ENCODE data around the gene UBE2S. TPM values are rescaled to one million over a fixed set of nuclear protein-coding genes. Genes with fewer than 3 reads are reported as not detected.
"Not testable (repeated sequence)": the region's sequence is repeated elsewhere in the genome, so short reads cannot be mapped to it uniquely, and the experiment has no call there.

Gene UBE2S
- total and polyA plus RNA-seq, 9 donors: 31.4 to 70.1 (median 58.7) TPM

GRCh38 chr19:55451163-55451964 is 43.8 kb upstream of the UBE2S start:
- H3K27me3 ChIP-seq (ENCODE audit: control insufficient read depth, insufficient read depth, low read length): peaks cover 60% of the 10 kb centered on the region
- H3K27ac ChIP-seq (ENCODE audit: low read length): no peak overlapping the region
- 0% methylated on average over 67 of the region's 80 CpGs for WGBS (ENCODE audit: insufficient coverage)
- peaks cover 17% of the 10 kb centered on the region for H3K4me1 ChIP-seq (ENCODE audit: control insufficient read depth, insufficient read depth, low read length)
- no peak for DNase-seq
- H3K36me3 ChIP-seq (ENCODE audit: control insufficient read depth, insufficient read depth, low read length): peaks cover 14% of the 10 kb centered on the region
- H3K9me3 ChIP-seq (replicated peaks; ENCODE audit: control insufficient read depth, low read depth, low read length): no peaks in the 10 kb centered on the region
- no peak overlapping the region for H3K4me3 ChIP-seq (ENCODE audit: low read length)

DNA sequence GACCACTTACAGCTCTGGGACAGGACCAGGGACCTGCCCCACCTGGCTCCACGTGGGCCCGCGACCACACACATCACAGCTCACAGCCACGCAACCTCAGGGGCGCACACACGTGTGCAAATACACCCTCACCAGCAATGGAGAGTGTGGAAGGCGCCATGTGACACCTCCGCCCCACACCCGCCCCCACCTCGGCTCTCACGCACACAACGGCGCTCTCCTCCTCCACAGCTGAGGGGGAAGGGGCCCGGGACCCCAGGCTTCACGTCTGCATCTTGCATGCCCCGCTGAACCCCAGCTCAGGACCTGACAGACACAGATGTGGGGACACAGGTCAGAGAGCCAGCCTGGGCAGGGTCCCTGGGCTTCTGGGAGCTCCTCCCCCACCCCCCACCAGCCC is 41.9 kb upstream of the UBE2S start:
- Histone ChIP-seq H3K4me1 (ENCODE audit: control insufficient read depth, insufficient read depth, low read length) (peaks cover 17% of the 10 kb centered on the region), H3K27me3 (ENCODE audit: control insufficient read depth, insufficient read depth, low read length) (peaks cover 74% of the 10 kb centered on the region), H3K9me3 (replicated peaks; ENCODE audit: control insufficient read depth, low read depth, low read length) (no peaks in the 10 kb centered on the region), H3K36me3 (ENCODE audit: control insufficient read depth, insufficient read depth, low read length) (peaks cover 2% of the 10 kb centered on the region), H3K4me3 (ENCODE audit: low read length) (no peak overlapping the region), H3K27ac (ENCODE audit: low read length) (no peak overlapping the region)
- WGBS (ENCODE audit: insufficient coverage): 28% methylated on average over 15 of the region's 16 CpGs
- no peak for DNase-seq

DNA sequence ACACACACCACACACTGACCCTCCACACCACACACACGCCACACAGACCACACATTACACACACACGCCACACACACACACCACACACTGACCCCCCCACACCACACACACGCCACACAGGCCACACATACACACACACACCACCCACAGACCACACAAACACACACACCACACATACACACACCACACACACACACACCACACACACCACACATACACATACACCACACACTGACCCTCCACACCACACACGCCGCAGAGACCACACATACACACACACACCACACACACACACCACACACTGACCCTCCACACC is 40.5 kb upstream of the UBE2S start:
- not testable (repeated sequence) for DNase-seq; H3K27ac ChIP-seq (ENCODE audit: low read length); H3K36me3 ChIP-seq (ENCODE audit: control insufficient read depth, insufficient read depth, low read length); H3K9me3 ChIP-seq (replicated peaks; ENCODE audit: control insufficient read depth, low read depth, low read length); H3K4me3 ChIP-seq (ENCODE audit: low read length)
- H3K27me3 ChIP-seq (ENCODE audit: control insufficient read depth, insufficient read depth, low read length): peaks cover 87% of the 10 kb centered on the region
- WGBS (ENCODE audit: insufficient coverage): 79% methylated on average over 4 of the region's 5 CpGs
- peaks cover 17% of the 10 kb centered on the region for H3K4me1 ChIP-seq (ENCODE audit: control insufficient read depth, insufficient read depth, low read length)

- Histone ChIP-seq H3K4me1 (ENCODE audit: control insufficient read depth, insufficient read depth, low read length) (peaks cover 12% of the 10 kb centered on the region), H3K4me3 (ENCODE audit: low read length) (no peak overlapping the region), H3K9me3 (replicated peaks; ENCODE audit: control insufficient read depth, low read depth, low read length) (no peaks in the 10 kb centered on the region), H3K36me3 (ENCODE audit: control insufficient read depth, insufficient read depth, low read length) (no peaks in the 10 kb centered on the region), H3K27ac (ENCODE audit: low read length) (no peak overlapping the region), H3K27me3 (ENCODE audit: control insufficient read depth, insufficient read depth, low read length) (peaks cover 87% of the 10 kb centered on the region)
- no peak for DNase-seq
- 30% methylated on average over 13 of the region's 16 CpGs for WGBS (ENCODE audit: insufficient coverage)
These were observed 40.0 kb upstream of the UBE2S start for GRCh38 chr19:55447421-55448174.

DNA sequence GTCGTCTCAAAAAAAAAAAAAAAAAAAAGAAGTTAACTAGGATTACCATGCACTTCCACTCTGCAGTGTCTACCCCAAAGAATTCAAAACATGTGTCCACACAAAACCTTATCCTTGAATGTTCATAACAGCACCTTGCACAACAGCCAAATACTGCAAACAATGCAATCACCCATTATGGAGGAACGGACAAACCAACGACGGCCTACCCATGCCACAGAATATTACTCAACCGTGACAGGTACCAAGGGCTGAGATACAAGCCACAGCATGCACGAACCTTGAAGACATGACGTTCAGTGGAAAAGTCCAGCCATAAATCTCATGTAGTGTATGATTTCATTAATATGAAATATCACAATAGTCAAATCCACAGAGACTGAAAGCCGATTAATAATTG is 38.5 kb upstream of the UBE2S start:
- no peaks in the 10 kb centered on the region for H3K4me1 ChIP-seq (ENCODE audit: control insufficient read depth, insufficient read depth, low read length)
- no peak for DNase-seq
- H3K9me3 ChIP-seq (replicated peaks; ENCODE audit: control insufficient read depth, low read depth, low read length): no peaks in the 10 kb centered on the region
- no peaks in the 10 kb centered on the region for H3K36me3 ChIP-seq (ENCODE audit: control insufficient read depth, insufficient read depth, low read length)
- H3K27me3 ChIP-seq (ENCODE audit: control insufficient read depth, insufficient read depth, low read length): peaks cover 85% of the 10 kb centered on the region
- no peak overlapping the region for H3K4me3 ChIP-seq (ENCODE audit: low read length)
- WGBS (ENCODE audit: insufficient coverage): 81% methylated on average over 3 of the region's 8 CpGs
- H3K27ac ChIP-seq (ENCODE audit: low read length): no peak overlapping the region

DNA sequence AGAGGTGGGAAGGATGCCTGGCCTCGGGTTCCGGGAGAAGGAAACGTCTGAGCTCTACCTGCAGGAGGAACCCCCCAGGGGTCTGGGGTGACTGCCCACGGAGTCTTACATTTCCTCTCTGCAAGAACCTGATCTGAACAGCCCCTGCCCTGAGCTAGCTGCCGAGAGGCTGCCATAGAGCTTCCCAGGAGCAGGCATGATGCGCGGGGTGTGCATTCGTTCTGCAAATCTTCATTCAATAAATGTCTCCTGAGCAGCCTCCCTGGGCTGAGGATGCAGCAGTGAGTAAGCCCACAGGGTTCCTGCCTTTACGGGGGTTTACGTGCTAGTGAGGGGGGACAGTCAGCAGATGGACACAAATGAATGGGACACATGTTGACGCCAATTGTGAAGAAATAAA is 37.1 kb upstream of the UBE2S start:
- Histone ChIP-seq H3K27ac (ENCODE audit: low read length) (no peak overlapping the region), H3K4me1 (ENCODE audit: control insufficient read depth, insufficient read depth, low read length) (peaks cover 8% of the 10 kb centered on the region), H3K27me3 (ENCODE audit: control insufficient read depth, insufficient read depth, low read length) (peaks cover 86% of the 10 kb centered on the region), H3K9me3 (replicated peaks; ENCODE audit: control insufficient read depth, low read depth, low read length) (no peaks in the 10 kb centered on the region), H3K36me3 (ENCODE audit: control insufficient read depth, insufficient read depth, low read length) (no peaks in the 10 kb centered on the region), H3K4me3 (ENCODE audit: low read length) (no peak overlapping the region)
- WGBS (ENCODE audit: insufficient coverage): 47% methylated on average over 10 of the region's 11 CpGs
- no peak for DNase-seq

- 49% methylated on average over 6 of the region's 18 CpGs for WGBS (ENCODE audit: insufficient coverage)
- Histone ChIP-seq H3K27ac (ENCODE audit: low read length) (no peak overlapping the region), H3K9me3 (replicated peaks; ENCODE audit: control insufficient read depth, low read depth, low read length) (no peaks in the 10 kb centered on the region), H3K27me3 (ENCODE audit: control insufficient read depth, insufficient read depth, low read length) (peaks cover 86% of the 10 kb centered on the region), H3K4me3 (ENCODE audit: low read length) (no peak overlapping the region), H3K4me1 (ENCODE audit: control insufficient read depth, insufficient read depth, low read length) (peaks cover 8% of the 10 kb centered on the region), H3K36me3 (ENCODE audit: control insufficient read depth, insufficient read depth, low read length) (no peaks in the 10 kb centered on the region)
- no peak for DNase-seq
These were observed 36.4 kb upstream of the UBE2S start for GRCh38 chr19:55443824-55444480.

DNA sequence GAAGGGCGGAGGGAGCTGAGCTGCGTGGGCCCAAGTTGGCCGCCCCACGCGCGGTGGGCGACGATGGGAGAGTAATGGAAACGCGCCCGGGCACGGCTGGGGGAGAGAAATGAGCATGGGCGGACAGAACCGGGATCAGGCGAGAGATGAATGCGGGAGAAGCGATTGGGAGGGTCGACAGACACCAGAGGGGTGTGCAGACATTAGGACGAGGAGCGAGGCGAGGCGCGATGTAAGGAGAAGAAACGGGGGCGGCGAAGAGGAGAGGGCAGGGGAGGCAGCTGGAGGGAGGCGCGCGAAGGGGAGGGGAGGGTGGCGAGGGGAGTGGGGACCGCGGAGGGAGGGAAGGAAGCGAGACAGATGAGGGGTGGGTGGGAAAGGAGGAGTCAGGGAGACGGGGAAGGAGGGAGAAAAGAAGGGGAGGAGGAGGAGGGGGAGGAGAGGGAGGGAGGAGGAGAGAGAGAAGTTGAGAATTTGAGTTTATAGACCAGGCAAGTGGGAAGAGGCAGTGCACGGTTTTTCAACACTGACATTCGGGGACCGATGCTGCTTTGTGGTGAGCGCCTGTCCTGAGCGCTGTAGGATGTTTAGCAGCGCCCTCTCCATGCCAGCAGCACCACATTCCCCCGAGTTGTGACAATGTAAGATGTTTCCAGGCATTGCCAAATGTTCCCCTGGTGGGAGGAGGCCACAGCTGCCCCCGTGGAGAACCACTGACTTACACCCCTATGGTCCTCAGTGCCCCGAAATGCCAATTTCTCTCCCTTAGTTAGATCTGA is 35.6 kb upstream of the UBE2S start, which contains the start of gene SHISA7:
TSS of gene SHISA7 (minus strand) at position 256 of the 779 bp plus-strand sequence. CDS start 437 bp downstream, outside the sequence.
- H3K36me3 ChIP-seq (ENCODE audit: control insufficient read depth, insufficient read depth, low read length): no peaks in the 10 kb centered on the region
- 2% methylated on average over 40 of the region's 43 CpGs for WGBS (ENCODE audit: insufficient coverage)
- H3K27ac ChIP-seq (ENCODE audit: low read length): no peak within 1 kb of the TSS
- no peak within 1 kb of the TSS for H3K4me3 ChIP-seq (ENCODE audit: low read length)
- no peaks in the 10 kb centered on the region for H3K9me3 ChIP-seq (replicated peaks; ENCODE audit: control insufficient read depth, low read depth, low read length)
- peaks cover 91% of the 10 kb centered on the region for H3K27me3 ChIP-seq (ENCODE audit: control insufficient read depth, insufficient read depth, low read length)
- no peak for DNase-seq
- H3K4me1 ChIP-seq (ENCODE audit: control insufficient read depth, insufficient read depth, low read length): peaks cover 8% of the 10 kb centered on the region

DNA sequence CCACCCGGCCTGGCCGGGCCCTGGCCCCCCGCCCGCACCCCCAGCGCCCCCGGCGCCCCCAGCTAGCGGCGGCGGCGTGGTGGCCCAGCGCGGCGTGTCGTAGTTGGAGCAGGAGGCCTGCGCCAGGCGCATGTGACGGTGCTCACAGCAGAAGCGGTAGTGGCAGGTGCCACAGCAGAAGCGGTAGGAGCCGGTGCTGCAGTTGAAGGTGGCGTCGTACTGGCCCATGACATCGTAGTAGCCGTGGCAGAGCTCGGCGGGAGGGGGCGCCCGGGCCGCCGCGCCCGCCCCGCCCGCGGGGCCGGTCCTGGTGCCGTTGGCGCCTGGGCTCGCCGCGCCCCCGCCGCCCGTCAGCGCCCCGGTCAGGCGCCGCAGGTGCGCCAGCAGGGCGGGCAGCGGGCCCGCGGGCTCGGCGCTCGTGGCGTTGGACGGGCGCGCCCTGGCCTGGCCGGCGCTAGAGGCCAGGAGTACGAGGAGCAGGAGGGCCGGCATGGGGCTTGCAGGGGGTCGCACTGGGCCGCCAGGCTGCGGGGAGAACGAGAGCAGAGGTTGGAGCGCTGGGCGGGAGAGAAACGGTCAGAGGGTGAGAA is 34.9 kb upstream of the UBE2S start:
- Histone ChIP-seq H3K36me3 (ENCODE audit: control insufficient read depth, insufficient read depth, low read length) (no peaks in the 10 kb centered on the region), H3K4me1 (ENCODE audit: control insufficient read depth, insufficient read depth, low read length) (peaks cover 10% of the 10 kb centered on the region), H3K9me3 (replicated peaks; ENCODE audit: control insufficient read depth, low read depth, low read length) (no peaks in the 10 kb centered on the region), H3K27ac (ENCODE audit: low read length) (no peak overlapping the region), H3K27me3 (ENCODE audit: control insufficient read depth, insufficient read depth, low read length) (peaks cover 88% of the 10 kb centered on the region), H3K4me3 (ENCODE audit: low read length) (no peak overlapping the region)
- no peak for DNase-seq
- under 1% methylated on average over 65 of the region's 72 CpGs for WGBS (ENCODE audit: insufficient coverage)

Data from muscle of leg (tissue), 11 donors.